NCI-H2107 treated with DMSO at 0.1 percent for 48 hours (cell line): ENCODE measurements around the gene YIPF1.
"Not testable (repeated sequence)": the region's sequence is repeated elsewhere in the genome, so short reads cannot be mapped to it uniquely, and the experiment has no call there.

ENCODE experiments used
- DNase-seq: peaks from one replicate; lab custom pipeline; 2025; ENCODE audit not compliant: unreplicated experiment; lab: John Stamatoyannopoulos, UW

YIPF1 gene

GRCh38 chr1:53895421-53895820, 5.8 kb upstream of the YIPF1 start:
- no peak for DNase-seq

GRCh38 chr1:53894644-53895043, 5.0 kb upstream of the YIPF1 start:
- DNase-seq = no peak

DNA sequence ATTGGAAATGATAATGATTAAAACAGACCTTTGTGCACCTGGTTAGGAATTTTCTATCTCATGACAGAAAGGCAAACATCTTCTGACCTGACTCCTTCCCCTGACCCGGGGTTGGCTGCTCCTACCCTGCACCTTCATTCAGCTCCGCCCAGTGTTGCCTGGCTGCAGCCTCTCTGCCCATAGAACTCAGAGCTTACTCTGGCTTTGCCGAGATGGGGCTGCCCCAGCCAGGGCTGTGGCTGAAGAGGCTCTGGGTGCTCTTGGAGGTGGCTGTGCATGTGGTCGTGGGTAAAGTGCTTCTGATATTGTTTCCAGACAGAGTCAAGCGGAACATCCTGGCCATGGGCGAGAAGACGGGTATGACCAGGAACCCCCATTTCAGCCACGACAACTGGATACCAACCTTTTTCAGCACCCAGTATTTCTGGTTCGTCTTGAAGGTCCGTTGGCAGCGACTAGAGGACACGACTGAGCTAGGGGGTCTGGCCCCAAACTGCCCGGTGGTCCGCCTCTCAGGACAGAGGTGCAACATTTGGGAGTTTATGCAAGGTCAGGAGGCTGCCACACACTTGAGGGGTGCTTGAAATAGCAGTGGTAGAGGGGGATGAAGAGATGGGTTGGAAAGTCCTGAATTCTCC, 4.5 kb upstream of the YIPF1 start, which contains the start of gene DIO1:
Gene DIO1, plus strand, starts transcription at position 189 of the 638 bp plus-strand sequence. Its CDS starts 24 bp downstream, at position 213.
- DNase-seq = no peak

DNA sequence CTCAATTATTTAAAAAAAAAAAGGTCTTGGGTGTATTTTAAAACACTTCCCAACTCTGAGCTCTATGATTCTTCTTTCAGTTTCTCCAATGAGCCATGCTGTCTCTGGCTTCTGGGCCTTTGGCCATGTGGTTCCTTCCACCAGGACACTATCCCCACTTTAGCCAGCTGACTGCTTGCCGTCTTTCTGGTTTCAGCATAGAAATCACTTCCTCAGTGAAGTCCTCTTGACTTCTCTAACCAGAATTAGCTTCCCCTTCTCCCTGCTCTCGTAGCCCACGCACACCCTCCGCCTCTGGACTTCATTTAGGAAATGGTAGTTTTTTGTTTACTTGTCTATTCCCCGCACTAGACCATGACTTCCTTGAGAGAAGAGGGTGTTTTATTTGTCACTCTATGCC, 3.3 kb upstream of the YIPF1 start:
- no peak for DNase-seq

- DNase-seq = no peak
Observed at GRCh38 chr1:53891678-53892077, 2.1 kb upstream of the YIPF1 start.

GRCh38 chr1:53891018-53891417, 1.4 kb upstream of the YIPF1 start:
- DNase-seq = no peak

DNA sequence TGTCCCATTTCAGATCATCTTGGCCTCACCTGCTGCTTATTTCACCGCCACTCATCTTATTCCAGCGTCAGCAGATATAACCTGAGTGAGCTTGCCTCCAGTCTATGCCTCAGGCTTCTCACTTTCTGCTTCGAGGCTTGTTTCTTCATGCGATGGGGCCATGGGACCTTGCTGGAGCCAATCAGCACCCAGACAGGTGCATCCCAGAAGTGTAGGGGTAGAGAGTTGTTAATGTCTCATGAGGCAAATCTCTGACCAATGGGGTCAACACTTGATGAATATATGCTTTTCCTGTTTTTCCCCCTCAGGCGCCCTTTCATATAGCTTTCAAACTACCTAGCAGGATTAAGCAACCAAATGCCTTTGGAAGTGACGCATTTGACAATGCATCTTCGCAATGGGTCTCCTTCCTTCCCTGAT, 935 bp upstream of the YIPF1 start:
- no peak for DNase-seq

DNA sequence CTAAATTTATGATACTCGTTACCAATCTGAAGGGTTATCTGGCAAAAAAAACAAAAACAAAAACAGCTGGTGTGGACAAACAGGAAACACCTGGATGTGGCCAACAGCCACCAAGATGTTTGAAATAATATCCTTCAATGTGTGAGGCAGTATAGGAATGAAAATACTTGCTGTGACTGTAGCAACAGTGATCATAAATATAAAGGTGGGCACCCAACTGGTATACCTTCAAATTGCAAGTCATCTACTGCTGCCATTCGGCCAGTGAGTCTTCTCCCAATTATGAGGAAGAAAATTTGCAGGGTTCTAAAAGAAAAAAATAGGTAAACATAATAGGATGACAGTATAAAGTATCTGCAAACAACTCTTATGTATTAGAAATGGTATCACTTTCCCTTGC, 916 bp downstream of the YIPF1 start:
- no peak for DNase-seq

- DNase-seq = not testable (repeated sequence)
Observed at GRCh38 chr1:53883600-53883999, 6.0 kb downstream of the YIPF1 start.

GRCh38 chr1:53881853-53882252, 7.7 kb downstream of the YIPF1 start:
- DNase-seq = not testable (repeated sequence)

- DNase-seq = peak; percentile 50
Observed at GRCh38 chr1:53878492-53879105, 11.0 kb downstream of the YIPF1 start.

GRCh38 chr1:53875150-53875549, 14.4 kb downstream of the YIPF1 start:
- DNase-seq = not testable (repeated sequence)

GRCh38 chr1:53871773-53872484, 17.7 kb downstream of the YIPF1 start:
- DNase-seq = no peak

GRCh38 chr1:53871221-53871620, 18.4 kb downstream of the YIPF1 start:
- no peak for DNase-seq

GRCh38 chr1:53869454-53870117, 20.0 kb downstream of the YIPF1 start:
- DNase-seq = no peak

DNA sequence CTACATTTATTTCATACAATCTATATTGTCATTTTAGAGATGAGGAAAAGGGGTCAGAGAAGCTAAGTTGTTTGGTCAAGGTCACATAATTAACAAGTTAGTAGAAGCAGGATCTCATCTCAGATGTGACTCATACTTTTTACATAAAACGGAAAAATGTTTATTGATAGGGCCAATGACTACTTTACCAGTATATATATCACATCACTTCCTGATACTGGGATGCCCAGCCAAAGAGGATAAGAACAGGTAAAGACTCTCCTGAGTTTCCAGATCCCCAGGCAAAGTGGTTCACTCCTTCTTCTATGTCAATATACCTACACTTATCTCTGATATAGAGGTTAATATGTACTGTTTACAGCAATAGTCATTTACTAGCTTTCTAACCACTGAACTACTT, 21.0 kb downstream of the YIPF1 start:
- no peak for DNase-seq

GRCh38 chr1:53862507-53862906, 27.1 kb downstream of the YIPF1 start:
- no peak for DNase-seq

DNA sequence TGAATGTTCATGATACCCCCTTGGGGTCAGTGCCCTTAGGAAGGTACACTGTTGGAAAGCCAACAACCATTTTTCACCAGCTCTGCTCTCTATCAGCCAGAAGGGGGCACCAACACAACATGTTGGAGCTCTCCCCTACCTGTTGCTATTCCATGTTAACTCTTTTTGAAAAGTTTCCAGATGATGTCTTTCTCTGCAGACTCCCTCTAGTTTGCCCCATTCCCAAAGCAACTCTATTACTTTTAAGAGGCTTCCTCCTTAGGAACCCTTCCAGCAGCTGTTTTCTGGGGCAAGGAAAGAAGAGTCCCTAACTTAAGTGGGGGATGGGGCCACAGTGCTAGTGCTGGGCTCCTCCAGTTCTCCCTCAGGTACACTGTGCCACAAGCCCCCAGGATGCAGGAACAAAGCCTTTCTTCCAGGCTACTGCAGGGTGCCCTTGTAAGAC, 28.6 kb downstream of the YIPF1 start:
- DNase-seq = peak; percentile 46

DNA sequence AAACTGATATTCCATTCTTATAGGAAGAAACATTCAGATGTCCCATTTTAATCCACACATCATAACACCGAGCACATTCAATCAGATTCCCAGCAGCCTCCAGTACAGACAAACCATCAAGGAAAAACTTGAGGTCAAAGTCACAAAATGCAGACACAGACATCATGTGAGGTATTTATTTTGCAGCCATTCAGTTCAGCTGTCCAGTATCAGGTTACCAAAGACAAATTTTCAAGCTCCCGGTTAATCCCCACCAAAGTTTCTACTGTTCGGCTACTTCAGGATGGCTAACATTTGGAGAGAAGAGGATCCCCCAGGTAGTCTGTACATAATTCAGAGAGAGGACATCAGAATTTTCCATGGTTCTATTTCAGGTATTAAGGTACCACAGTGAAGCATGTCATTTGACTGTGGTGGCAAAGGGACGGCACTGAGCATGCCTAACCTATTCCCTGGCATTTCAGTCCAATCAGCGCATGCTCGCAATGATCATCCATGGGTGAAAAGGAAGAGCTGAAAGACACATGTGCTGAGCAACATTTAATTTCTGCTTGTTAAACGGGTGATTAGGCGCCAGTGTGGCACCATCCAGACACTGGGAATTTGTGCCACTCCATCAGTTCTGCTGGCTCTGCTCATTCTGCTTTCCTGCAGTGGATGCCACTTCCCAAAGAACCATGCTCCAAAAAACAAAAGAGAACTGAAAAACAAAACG, 37.9 kb downstream of the YIPF1 start:
- no peak for DNase-seq

DNA sequence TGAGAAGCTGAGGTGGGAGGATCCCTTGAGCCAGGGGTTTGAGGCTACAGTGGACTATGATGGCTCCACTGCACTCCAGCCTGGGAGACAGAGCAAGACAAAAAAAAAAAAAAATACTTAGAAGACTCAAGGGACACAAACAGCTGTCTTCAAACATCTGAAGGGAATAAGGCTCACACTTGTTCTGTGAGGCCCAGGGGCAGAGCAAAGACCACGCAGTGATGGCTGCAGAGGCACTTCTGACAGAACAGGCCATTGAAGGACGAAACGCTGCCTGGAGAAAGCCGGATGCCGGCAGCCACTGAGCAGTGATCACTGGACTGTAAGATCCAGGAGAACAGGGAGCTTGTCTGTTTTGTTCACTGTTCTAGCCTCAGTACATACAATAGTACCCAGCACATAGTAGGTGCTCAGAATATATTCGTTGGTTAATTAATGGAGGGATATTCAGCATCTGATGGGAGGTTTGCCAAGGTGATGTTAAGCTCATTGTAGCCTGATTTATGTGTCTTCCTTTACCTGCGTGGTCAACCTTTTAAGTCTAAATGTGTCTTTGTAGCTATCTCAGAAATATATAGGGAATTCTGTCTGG, 39.4 kb downstream of the YIPF1 start:
- DNase-seq = no peak

DNA sequence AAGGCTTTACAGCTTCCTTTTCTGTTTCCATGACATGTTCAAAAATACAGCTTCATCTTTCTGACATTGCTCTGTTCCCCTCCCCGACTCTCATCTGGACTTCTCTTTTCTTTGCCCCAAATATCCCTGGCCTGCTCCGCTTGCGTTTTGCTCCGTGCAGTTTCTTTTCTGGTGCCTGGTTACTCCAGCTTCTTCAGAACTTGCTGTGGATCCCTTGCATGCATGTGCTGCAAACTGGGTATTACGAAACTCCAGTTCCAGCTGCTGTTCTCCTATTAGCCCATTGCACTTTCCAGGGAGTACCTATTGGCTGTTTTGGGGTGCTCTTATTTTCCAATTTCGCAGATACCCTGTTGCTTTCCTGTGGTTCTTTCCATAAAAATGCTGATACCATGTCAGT, 41.6 kb downstream of the YIPF1 start:
- no peak for DNase-seq
